Measurements from ENCODE around the gene BEGAIN. TPM values are rescaled to one million over a fixed set of nuclear protein-coding genes. Genes with fewer than 3 reads are reported as not detected.

Gene BEGAIN
- total and polyA plus RNA-seq, 2 experiments from 2014 or later: 0.11 to 0.65 TPM

DNA sequence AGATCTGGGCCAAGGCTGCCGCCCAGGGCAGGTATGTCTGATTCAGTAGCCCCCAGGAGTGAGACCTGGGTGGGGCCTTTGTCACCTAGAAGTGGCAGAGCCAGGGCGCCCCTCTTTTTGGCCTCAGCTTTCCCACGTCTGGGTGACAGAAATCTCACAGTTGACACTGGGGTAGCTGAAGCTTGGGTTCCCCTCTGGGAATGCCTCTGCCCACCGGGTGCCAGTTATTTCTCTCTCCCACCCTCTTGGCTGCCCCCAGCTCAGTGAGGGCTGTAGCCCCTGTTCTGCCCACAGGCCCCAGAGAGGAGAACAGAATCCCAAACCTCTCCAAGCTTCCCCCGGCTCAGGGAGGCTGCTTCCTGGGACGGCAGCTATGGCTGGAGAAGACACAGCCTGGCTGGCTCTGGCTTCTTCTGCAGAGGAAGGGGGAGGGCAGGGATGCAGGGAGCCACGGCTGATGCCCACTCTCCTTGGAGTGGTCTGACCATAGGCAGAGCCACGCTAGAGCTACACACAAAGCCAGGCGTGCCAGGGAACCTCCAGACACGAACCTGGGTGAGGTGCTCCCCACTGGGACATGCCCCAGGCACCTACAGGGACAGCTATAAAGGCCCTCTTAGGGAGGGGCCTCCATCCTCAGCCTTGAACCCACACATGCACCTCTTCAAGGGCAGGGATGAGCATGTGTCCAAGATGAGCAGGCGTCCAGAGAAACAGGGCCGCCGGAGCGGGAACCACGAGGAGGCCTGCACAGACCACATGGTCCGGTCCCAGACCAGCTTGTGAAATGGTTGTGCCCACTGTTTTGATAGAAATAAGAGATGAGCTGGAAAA, 51.7 kb downstream of the BEGAIN start:
- H3K9me3 ChIP-seq (ENCODE audit: low read depth): no peaks in the 10 kb centered on the region
- H3K27me3 ChIP-seq (replicated peaks; ENCODE audit: insufficient read depth): no peaks in the 10 kb centered on the region
- no peaks in the 10 kb centered on the region for H3K79me2 ChIP-seq (ENCODE audit: insufficient read depth)
- WGBS, 2 experiments (ENCODE audit: low coverage in 1 of 2, low lambda C conversion rate in 2 of 2, missing lambda C conversion rate in 2 of 2): 83 to 86% methylated on average over 16 of the region's 16 CpGs
- no peaks in the 10 kb centered on the region for H3K9me2 ChIP-seq (ENCODE audit: insufficient read depth)
- no peak for TF ChIP-seq EZH2 (IDR thresholded peaks at IDR 0.05; ENCODE audit: insufficient read depth, poor library complexity, severe bottlenecking)
- no peak for TF ChIP-seq EZH2phosphoT487 (IDR thresholded peaks at IDR 0.05; ENCODE audit: insufficient read depth, low read depth)
- peaks cover 8% of the 10 kb centered on the region; the same call in 1 of the 2 replicates for H3K4me1 ChIP-seq (ENCODE audit: insufficient read depth)
- H3K36me3 ChIP-seq (ENCODE audit: low read depth): no peaks in the 10 kb centered on the region
- no peaks in the 10 kb centered on the region for H3F3A ChIP-seq (ENCODE audit: insufficient read depth)
- H3K4me3 ChIP-seq: no peak overlapping the region
- in situ Hi-C loops (cut with MboI): no loop called here
- no peaks in the 10 kb centered on the region for H4K20me1 ChIP-seq (ENCODE audit: insufficient read depth)
- H3K9ac ChIP-seq: no peak overlapping the region
- H2AFZ ChIP-seq: no peak overlapping the region
- H3K4me2 ChIP-seq (ENCODE audit: unreplicated experiment): no peak overlapping the region
- DNase-seq: no peak
- H3K27ac ChIP-seq: no peak overlapping the region

DNA sequence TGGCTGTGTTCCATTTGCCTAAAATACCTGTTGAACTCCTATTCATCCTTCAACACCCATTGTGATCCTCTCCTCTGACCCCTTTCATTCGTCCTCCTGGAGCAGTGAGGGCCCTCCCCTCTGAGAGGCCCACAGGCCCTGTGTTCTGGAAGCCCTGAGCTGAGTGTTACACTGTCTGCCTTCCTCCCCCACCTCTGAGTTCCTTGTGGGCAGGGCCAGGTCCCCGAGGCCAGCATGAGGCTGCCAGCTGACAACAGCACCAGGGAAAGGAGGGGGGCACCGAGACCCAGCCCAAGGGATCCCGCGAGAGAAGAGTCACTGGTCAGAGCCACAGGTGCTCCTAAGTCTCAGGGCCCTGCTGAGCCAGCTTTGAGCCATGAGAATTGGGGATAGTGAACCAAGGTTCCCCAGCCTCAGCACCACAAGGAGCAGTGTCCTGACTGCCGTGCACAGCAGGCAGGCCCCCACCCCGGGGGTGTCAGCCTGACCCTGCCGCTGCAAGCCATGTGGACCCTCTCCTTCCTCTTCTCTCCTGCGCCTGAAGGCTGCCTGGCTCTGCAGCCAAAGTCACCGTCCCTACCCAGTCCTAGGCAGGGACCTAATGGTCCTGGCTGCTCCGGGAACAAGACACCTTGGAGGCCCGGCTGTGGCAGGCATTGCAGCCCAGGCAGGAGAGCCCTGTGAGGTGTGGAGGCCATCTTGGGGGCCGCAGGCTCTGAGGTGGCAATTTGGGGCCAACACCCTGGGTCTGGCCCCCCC, 52.5 kb downstream of the BEGAIN start:
- 77 to 83% methylated on average over 10 to 13 of the region's 13 CpGs for WGBS, 2 experiments (ENCODE audit: low coverage in 1 of 2, low lambda C conversion rate in 2 of 2, missing lambda C conversion rate in 2 of 2)
- Histone ChIP-seq H3K4me3 (no peak overlapping the region), H3K9ac (no peak overlapping the region), H3K36me3 (ENCODE audit: low read depth) (no peaks in the 10 kb centered on the region), H3K79me2 (ENCODE audit: insufficient read depth) (no peaks in the 10 kb centered on the region), H3K9me2 (ENCODE audit: insufficient read depth) (no peaks in the 10 kb centered on the region), H3K4me1 (ENCODE audit: insufficient read depth) (peaks cover 8% of the 10 kb centered on the region; the same call in 1 of the 2 replicates), H3K27ac (no peak overlapping the region), H3K27me3 (replicated peaks; ENCODE audit: insufficient read depth) (no peaks in the 10 kb centered on the region), H4K20me1 (ENCODE audit: insufficient read depth) (no peaks in the 10 kb centered on the region), H3K4me2 (ENCODE audit: unreplicated experiment) (no peak overlapping the region), H3F3A (ENCODE audit: insufficient read depth) (no peaks in the 10 kb centered on the region), H2AFZ (no peak overlapping the region), H3K9me3 (ENCODE audit: low read depth) (no peaks in the 10 kb centered on the region)
- in situ Hi-C loops (cut with MboI): no loop called here
- no peak for DNase-seq
- TF ChIP-seq EZH2 (IDR thresholded peaks at IDR 0.05; ENCODE audit: insufficient read depth, poor library complexity, severe bottlenecking) (no peak), EZH2phosphoT487 (IDR thresholded peaks at IDR 0.05; ENCODE audit: insufficient read depth, low read depth) (no peak)

DNA sequence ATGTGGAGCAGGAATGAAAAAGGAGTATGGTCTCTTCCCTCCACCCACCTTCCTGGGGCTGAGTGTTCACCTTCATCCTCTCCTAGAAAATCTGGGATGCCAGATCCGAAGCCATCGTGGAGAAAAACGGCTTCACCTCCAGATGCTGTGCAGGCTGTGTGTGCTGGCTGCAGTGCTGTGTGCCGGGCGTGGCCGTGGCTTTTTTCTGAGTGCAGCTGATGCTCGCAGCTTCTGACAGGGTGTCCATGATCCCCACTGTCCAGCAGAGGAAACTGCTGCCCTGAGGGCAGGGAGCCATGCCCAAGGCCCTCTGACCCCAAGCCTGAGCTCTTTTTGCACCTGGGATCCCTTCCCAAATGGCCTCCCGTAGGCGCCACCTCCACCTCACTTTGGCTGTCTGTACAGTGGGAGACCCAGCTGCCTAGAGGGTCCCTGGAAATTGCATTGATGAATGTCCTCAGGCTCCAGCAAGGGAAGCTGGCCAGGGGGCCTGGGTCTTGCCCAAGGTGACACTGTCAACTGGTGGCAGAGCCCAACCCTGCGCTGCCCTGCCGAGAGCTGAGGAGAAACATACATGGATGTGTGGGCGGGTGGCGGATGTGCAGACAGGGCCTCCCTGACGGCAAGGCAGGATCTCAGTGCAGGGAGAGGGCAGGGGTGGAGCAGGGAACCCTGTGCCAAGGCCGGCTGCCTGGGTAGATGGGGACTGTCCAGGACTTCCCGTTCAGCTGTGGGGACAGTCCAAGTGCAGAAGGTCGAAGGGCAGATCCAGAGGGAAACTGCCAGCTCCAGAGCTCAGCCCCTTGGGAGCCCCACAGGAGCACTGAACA, 53.3 kb downstream of the BEGAIN start:
- H3K27ac ChIP-seq: no peak overlapping the region
- no peaks in the 10 kb centered on the region for H4K20me1 ChIP-seq (ENCODE audit: insufficient read depth)
- WGBS, 2 experiments (ENCODE audit: low coverage in 1 of 2, low lambda C conversion rate in 2 of 2, missing lambda C conversion rate in 2 of 2): 42 to 53% methylated on average over 17 of the region's 17 CpGs
- no peaks in the 10 kb centered on the region for H3K36me3 ChIP-seq (ENCODE audit: low read depth)
- no peak overlapping the region for H3K4me2 ChIP-seq (ENCODE audit: unreplicated experiment)
- H2AFZ ChIP-seq: no peak overlapping the region
- H3K9ac ChIP-seq: no peak overlapping the region
- H3K27me3 ChIP-seq (replicated peaks; ENCODE audit: insufficient read depth): no peaks in the 10 kb centered on the region
- H3F3A ChIP-seq (ENCODE audit: insufficient read depth): no peaks in the 10 kb centered on the region
- no peaks in the 10 kb centered on the region for H3K9me3 ChIP-seq (ENCODE audit: low read depth)
- TF ChIP-seq EZH2phosphoT487 (IDR thresholded peaks at IDR 0.05; ENCODE audit: insufficient read depth, low read depth) (no peak), EZH2 (IDR thresholded peaks at IDR 0.05; ENCODE audit: insufficient read depth, poor library complexity, severe bottlenecking) (no peak)
- DNase-seq: peak; percentile 48
- no peak overlapping the region for H3K4me3 ChIP-seq
- no peaks in the 10 kb centered on the region for H3K79me2 ChIP-seq (ENCODE audit: insufficient read depth)
- in situ Hi-C loops (cut with MboI): no loop called here
- H3K4me1 ChIP-seq (ENCODE audit: insufficient read depth): peaks cover 8% of the 10 kb centered on the region; the same call in 1 of the 2 replicates
- H3K9me2 ChIP-seq (ENCODE audit: insufficient read depth): no peaks in the 10 kb centered on the region

All from GM23248 (cell line).